AG10803 (cell line): ENCODE measurements around the gene SSR1.
"Not testable (repeated sequence)": the region's sequence is repeated elsewhere in the genome, so short reads cannot be mapped to it uniquely, and the experiment has no call there.

Source experiments
- DNase-seq: peaks from one replicate; pipeline ENCODE4 v3.0.0; 2010; ENCODE audit warnings: low read depth
- H3K4me3 ChIP-seq: 2 replicates; pipeline ENCODE4 v1.5.1; 2011; ENCODE audit warnings: mild to moderate bottlenecking, low read length, control low read depth
- TF ChIP-seq, protein P1 (sequence below): conservative IDR thresholded peaks from 2 replicates; pipeline ENCODE4 v1.5.1; 2011; ENCODE audit warnings: mild to moderate bottlenecking, low read length, control low read depth, inconsistent platforms

The SSR1 gene

DNA sequence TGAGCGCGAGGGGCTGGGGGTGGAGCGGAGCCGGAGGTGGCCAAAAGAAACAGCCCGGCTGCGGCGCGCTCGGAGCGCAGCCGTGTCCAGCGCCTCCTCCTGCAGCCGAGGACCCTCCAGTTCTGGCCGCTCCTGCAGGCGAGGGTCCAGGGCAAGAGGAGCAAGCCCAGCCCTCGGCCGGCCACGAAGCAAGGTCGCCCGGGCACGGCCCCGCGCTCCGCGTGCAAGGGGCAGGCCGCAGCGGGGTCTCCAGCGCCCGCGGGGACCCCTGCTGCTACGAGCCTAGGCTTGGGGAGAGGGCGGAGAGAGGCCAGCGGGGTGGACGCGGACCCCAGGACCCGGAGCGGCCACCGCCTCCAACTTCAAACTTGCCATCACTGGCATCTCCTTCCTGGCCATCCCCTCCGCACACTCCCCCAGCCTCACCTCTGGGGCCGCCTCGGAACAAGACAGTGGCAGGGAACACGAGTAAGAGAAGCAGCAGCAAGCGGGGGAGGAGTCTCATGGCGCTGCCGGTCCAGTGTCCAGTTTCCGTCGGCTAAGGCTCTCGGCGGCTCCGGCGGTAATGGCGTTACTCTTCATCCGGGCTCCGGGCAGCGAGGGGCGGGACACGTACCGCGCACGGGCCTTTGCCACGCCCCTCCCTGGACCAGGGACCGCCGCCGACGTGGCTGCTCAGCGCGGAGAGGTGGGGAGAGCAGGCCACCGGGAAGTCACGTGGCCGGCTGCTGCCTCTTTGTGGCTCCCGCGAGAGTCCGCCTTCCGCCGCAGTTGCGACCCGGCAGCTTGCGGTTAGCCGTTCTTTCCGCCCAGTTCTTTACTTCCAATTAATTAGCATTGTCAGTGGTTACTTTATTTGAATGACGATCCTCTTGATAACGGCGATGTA lies at the start of gene SSR1:
Gene SSR1 (minus strand): TSS at position 584 of the 889 bp plus-strand sequence. CDS start 79 bp downstream, at position 505.
- peak; percentile 96 for DNase-seq
- TF ChIP-seq, protein P1, sequence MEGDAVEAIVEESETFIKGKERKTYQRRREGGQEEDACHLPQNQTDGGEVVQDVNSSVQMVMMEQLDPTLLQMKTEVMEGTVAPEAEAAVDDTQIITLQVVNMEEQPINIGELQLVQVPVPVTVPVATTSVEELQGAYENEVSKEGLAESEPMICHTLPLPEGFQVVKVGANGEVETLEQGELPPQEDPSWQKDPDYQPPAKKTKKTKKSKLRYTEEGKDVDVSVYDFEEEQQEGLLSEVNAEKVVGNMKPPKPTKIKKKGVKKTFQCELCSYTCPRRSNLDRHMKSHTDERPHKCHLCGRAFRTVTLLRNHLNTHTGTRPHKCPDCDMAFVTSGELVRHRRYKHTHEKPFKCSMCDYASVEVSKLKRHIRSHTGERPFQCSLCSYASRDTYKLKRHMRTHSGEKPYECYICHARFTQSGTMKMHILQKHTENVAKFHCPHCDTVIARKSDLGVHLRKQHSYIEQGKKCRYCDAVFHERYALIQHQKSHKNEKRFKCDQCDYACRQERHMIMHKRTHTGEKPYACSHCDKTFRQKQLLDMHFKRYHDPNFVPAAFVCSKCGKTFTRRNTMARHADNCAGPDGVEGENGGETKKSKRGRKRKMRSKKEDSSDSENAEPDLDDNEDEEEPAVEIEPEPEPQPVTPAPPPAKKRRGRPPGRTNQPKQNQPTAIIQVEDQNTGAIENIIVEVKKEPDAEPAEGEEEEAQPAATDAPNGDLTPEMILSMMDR: no peak
- H3K4me3 ChIP-seq: peak within 1 kb of the TSS; percentile 99

- not testable (repeated sequence) for DNase-seq, H3K4me3 ChIP-seq
Measured at GRCh38 chr6:7351916-7352315, 38.9 kb upstream of the SSR1 start.

DNA sequence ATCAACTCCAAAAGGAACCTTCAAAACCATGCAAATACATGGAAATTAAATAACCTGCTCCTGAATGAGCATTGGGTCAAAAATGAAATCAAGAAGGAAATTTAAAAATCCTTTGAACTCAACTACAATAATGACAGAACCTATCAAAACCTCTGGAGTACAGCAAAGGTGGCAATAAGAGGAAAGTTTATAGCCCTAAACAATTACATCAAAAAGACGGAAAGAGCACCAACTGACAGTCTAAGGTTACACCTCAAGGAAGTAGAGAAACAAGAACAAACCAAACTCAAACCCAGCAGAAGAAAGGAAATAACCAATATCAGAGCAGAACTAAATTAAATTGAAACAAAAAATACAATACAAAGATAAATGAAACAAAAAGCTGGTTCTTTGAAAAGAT lies 37.6 kb upstream of the SSR1 start:
- H3K4me3 ChIP-seq, DNase-seq: not testable (repeated sequence)

DNA sequence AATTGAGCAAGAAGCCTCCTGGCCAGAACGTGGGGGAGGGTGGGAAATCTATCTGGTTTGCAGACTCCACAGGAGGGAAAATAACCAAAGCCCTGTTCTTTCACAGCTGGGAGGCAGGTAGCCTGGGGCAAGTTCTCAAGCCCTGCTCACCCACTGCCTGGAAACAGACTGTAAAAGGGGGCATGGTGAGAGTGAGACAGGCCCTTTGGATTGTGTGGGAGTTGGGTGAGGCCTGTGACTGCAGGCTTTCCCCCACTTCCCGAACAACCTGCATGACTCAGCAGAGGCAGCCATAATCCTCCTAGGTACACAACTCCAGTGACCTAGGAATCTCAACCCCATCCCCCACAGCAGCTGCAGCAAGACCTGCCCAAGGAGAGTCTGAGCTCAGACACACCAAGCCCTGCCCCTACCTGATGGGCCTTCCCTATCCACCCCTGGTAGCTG lies 34.6 kb upstream of the SSR1 start:
- DNase-seq, H3K4me3 ChIP-seq: not testable (repeated sequence)

DNA sequence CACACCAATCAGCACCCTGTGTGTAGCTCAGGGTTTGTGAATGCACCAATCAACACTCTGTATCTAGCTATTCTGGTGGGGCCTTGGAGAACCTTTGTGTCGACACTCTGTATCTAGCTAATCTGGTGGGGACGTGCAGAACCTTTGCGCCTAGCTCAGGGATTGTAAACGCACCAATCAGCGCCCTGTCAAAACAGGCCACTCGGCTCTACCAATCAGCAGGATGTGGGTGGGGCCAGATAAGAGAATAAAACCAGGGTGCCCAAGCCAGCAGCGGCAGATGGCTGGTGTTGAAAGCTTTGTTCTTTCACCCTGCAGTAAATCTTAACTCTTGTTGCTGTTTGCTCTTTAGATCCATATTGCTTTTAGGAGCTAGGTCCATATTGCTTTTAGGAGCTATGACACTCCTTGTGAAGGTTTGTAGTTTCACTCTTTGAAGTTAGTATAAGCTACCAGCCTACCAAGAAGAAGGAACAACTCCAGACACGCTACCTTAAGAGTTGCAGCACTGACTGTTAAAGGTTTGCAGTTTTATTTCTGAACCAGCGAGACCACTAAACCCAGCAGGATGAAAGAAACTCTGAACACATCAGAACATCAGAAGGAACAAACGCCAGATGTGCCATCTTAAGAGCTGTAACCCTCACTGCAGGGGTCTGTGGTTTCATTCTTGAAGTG lies 31.9 kb upstream of the SSR1 start:
- DNase-seq, H3K4me3 ChIP-seq: not testable (repeated sequence)

DNA sequence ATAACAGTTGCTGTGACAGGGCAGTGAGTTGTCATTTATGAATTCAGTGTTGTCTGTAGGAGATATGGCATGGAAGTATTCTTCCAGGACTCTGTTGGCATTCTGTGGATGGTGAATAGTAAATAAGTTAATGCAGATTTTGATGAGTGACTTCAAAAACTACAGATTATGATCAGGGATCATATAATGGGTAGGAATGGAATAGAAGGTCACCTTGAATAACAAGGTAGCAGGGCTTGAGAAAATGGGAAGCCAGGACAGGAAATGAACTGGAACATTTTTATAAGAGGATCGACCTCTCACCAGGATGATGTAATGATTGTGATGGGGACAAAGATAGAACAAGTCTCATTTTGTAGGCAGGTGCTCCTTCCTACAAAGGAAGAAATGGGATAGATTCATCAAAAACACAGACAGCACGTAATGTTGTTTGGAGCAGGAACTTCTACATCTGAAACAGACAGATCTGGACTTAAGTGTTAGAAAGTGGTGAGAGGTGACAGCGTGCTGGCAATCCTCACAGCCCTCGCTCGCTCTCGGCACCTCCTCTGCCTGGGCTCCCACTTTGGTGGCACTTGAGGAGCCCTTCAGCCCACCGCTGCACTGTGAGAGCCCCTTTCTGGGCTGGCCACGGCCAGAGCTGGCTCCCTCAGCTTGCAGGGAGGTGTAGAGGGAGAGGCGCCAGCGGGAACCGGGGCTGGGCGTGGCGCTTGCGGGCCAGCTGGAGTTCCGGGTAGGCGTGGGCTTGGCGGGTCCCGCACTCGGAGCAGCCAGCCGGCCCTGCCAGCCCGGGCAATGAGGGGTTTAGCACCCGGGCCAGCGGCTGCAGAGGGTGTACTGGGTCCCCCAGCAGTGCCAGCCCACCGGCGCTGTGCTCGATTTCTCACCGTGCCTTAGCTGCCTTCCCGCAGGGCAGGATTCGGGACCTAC lies 30.8 kb upstream of the SSR1 start:
- TF ChIP-seq, protein P1: no peak
- no peak overlapping the region for H3K4me3 ChIP-seq
- no peak for DNase-seq

DNA sequence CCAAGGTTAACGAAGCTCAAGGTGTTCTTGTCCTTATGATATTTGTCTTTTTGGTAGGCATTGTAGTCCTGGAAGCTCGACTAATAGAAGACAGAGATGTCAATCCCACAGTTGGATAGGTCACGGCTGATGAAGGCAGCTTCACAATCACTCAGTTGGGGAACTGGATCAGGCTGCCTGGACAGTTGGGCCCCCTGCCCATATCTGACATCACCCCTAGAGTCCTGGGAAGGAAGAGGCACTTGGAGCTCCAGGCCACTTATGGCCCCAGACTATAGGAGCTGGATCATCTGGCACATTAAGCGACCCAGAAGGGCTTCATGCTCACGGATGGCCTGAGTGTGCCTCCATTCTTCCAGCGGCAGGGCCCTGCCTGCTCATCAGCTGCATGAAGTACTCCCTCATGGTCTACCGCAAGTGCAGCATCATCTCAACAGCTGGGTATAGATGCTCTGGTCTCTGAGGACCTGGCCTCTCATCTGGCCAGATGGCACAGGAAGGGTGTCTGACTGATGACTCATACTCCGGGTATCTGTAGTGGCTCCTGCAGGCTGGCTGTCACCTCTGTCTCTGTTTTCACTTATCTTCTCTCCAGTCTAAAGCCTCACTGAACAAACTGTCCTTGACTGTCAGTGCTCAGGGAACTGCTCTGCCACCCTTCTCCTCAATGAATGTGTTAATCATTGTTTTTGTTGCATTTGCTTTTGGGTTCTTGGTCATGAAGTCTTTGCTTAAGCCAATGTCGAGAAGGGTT lies 29.2 kb upstream of the SSR1 start:
- peak; percentile 5 for DNase-seq
- H3K4me3 ChIP-seq: no peak overlapping the region
- TF ChIP-seq, protein P1: no peak

DNA sequence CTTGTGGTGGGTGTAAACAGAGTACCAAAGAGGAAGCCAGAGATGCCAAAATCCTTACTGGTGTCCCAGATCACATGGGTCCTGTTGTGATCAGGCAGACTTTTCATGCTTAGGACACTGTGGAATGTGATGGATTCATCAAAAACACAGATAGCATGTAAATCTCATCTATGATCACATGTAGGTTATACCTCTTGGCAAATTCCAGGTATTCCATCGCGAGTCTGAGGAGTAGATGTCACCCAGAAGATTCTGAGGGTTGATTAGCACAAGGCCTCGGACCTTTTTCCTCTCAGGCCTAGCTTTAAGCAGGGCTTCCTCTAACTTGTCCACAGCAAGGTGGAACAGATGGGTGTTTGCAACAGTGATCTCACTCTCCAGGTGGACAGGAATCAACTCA lies 28.3 kb upstream of the SSR1 start:
- no peak for DNase-seq
- H3K4me3 ChIP-seq: no peak overlapping the region
- TF ChIP-seq, protein P1: no peak
